Measurements from ENCODE around the gene PDZD7.

GRCh38 chr10:100972115-100972903, 58.6 kb downstream of the PDZD7 start:
- no peak for TF ChIP-seq MAX (IDR thresholded peaks at IDR 0.05; ENCODE audit: low read depth, low read length)
- TF ChIP-seq CTCF (IDR thresholded peaks at IDR 0.05; ENCODE audit: low read depth, low read length) = no peak

Data from NB4 (cell line).